Frontal cortex (tissue), 4 donors: Measurements from ENCODE around the gene EDEM1. TPM values are rescaled to one million over a fixed set of nuclear protein-coding genes. Genes with fewer than 3 reads are reported as not detected.
"Not testable (repeated sequence)": the region's sequence is repeated elsewhere in the genome, so short reads cannot be mapped to it uniquely, and the experiment has no call there.

Experiments used
- DNase-seq, 2 donors: peaks; one replicate each; pipeline ENCODE4 v3.0.0; 2012; ENCODE audit warnings: low spot score in 2 of 2
- FAIRE-seq: peaks from 2 replicates; lab custom pipeline; 2012; peaks lifted over from hg19 to GRCh38; lab: Jason Lieb, UNC
- total RNA-seq: library from RNA; depleted of rRNA; stranded (reverse); fragments of >200 nt; gene quantifications from one replicate; pipeline ENCODE4 v1.2.3, GENCODE V29; 2014
- donor health status: control.
- donor health status: control.
- donor health status: control.

Gene EDEM1
- total RNA-seq, 1 donor from 2014 or later = 5.3 TPM

- DNase-seq = no peak
- FAIRE-seq = no peak
Measured at GRCh38 chr3:5169807-5170206, 17.7 kb upstream of the EDEM1 start.

GRCh38 chr3:5170975-5171374 lies 16.5 kb upstream of the EDEM1 start:
- FAIRE-seq = no peak
- DNase-seq = no peak

GRCh38 chr3:5172018-5172417 lies 15.5 kb upstream of the EDEM1 start:
- no peak for DNase-seq

GRCh38 chr3:5179036-5179435 lies 8.5 kb upstream of the EDEM1 start:
- not testable (repeated sequence) for DNase-seq, FAIRE-seq

More at GRCh38 chr3:5172018-5172417, 15.5 kb upstream of the EDEM1 start:
- FAIRE-seq = no peak

- FAIRE-seq (no peak), DNase-seq (no peak)
Measured at GRCh38 chr3:5181469-5182141, 5.9 kb upstream of the EDEM1 start.

GRCh38 chr3:5183714-5184113 lies 3.8 kb upstream of the EDEM1 start:
- FAIRE-seq, DNase-seq: not testable (repeated sequence)

GRCh38 chr3:5184499-5184898 lies 3.0 kb upstream of the EDEM1 start:
- FAIRE-seq = no peak
- no peak for DNase-seq

GRCh38 chr3:5185093-5185673 lies 2.3 kb upstream of the EDEM1 start:
- no peak for FAIRE-seq

GRCh38 chr3:5186089-5186857 lies 1.2 kb upstream of the EDEM1 start:
- DNase-seq = peak; percentile 12 to 14
- FAIRE-seq = no peak

More at GRCh38 chr3:5185093-5185673, 2.3 kb upstream of the EDEM1 start:
- no peak for DNase-seq

GRCh38 chr3:5186858-5187155 lies 700 bp upstream of the EDEM1 start:
- DNase-seq (peak; percentile 10 to 17), FAIRE-seq (no peak)

GRCh38 chr3:5187920-5188418 lies 462 bp downstream of the EDEM1 start:
- FAIRE-seq (no peak), DNase-seq (peak; percentile 37 to 54)

GRCh38 chr3:5188419-5189221 lies 1.1 kb downstream of the EDEM1 start:
- DNase-seq = peak in 1 of 2 donors; percentile 15
- no peak for FAIRE-seq

GRCh38 chr3:5190147-5190791 lies 2.8 kb downstream of the EDEM1 start:
- DNase-seq = no peak
- no peak for FAIRE-seq

GRCh38 chr3:5191555-5192304 lies 4.2 kb downstream of the EDEM1 start:
- DNase-seq (no peak), FAIRE-seq (no peak)

GRCh38 chr3:5192571-5193365 lies 5.3 kb downstream of the EDEM1 start:
- no peak for DNase-seq
- no peak for FAIRE-seq

- FAIRE-seq (no peak), DNase-seq (no peak)
Measured at GRCh38 chr3:5194341-5194740, 6.8 kb downstream of the EDEM1 start.

- no peak for FAIRE-seq
- DNase-seq = no peak
Measured at GRCh38 chr3:5194801-5195509, 7.4 kb downstream of the EDEM1 start.

- DNase-seq = no peak
- FAIRE-seq = no peak
Measured at GRCh38 chr3:5195605-5196004, 8.1 kb downstream of the EDEM1 start.
